DMS114 treated with DMSO at 0.1 percent for 48 hours (cell line): ENCODE data around the gene LRMDA.

ENCODE experiments used
- DNase-seq: peaks from one replicate; lab custom pipeline; 2025; ENCODE audit not compliant: unreplicated experiment; lab: John Stamatoyannopoulos, UW

The LRMDA gene

DNA sequence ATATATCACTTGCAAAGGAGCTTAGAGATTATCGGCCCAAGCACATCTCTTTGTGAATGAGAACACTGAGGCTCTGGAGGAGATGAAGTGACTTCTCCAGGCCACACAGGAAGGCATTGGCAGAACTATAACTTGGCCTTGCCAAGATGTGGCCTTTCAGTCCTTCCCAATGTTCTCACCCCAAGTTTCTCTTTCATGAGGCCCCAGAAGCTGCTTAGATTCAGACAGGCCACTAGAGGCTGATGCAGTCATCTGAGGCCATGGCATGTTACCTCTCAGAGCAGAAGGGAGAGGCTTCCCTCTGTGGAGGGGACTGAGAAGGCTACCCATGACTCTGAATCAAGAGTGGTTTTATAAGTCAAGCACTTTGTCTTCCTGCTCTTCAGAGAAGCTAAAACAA, 1003.7 kb downstream of the LRMDA start:
- DNase-seq: no peak

DNA sequence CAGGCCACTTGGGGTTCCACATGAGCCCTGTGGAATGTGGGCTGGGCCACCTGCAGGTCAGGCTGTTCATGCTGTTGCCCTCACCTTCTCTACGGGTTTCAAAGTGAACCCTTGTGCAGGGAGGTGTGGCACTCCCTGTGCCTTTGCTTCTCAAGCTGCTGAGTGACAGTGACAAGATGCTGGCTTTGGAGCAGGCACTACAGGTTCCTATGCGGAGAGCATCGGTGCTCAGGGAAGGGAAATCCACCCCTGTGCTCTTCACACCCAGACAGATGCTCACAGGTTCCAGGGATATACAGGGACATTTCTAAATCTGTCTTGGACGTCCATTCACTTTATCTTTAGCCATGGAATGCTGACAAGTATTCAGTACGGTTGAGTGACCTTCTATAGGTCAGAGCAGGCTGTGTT, 1005.0 kb downstream of the LRMDA start:
- DNase-seq: no peak

DNA sequence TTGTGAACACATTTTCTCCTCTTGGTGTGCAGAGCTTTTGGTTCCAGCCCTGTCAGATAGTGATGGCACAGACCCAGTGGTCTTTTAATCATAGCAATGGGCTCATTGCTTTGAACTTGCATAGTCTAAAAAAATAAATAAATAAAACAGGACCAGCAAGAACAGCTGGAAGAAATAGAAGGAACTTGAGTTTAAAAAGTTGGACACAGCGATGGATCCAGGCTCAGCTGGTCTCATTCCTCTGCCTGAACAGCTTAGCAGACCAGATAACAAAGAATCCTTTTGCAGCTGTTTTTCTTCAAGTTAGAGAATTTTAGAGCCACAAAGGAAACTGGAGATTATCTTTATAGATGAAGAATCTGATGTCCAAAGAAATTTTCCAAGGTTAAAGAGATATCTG, 1005.6 kb downstream of the LRMDA start:
- DNase-seq: no peak

GRCh38 chr10:76440426-76440825, 1009.0 kb downstream of the LRMDA start:
- no peak for DNase-seq

GRCh38 chr10:76442113-76442512, 1010.7 kb downstream of the LRMDA start:
- no peak for DNase-seq

DNA sequence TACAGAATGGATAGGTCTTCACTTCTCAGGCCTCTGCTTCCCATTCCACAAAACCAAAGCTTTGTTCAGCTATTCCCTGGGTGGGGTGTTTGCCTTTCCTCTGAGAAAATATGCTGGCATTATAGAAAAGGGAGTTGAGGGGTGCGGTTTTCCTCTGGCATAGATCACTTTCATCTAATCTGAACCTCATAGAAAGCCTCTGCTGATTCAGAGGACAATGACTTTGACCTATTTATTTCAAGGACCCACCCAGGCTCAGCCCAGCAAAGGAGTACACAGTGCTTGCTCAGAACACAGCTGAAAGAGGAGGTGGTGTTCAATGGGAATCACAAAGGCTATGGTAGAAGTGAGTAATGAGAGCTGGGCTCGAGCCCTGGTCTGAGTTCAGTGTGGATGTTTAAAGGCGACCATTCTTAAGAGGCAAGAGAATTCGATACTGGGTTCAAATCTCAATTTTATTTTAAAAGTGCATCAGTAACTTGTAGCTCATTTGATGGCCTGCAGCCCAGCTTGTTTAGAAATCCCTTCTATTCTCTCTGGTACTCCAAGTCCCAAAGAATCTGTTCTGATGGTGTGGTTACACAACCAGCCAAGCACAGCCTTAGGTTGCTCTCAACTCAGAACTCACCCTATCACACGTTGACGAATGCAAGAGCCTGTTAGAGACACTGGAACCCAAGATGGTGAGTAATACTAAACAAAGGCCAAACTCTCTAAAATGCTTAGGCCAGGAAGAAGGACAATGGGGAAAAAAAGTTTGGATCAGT, 1012.8 kb downstream of the LRMDA start:
- DNase-seq: no peak

DNA sequence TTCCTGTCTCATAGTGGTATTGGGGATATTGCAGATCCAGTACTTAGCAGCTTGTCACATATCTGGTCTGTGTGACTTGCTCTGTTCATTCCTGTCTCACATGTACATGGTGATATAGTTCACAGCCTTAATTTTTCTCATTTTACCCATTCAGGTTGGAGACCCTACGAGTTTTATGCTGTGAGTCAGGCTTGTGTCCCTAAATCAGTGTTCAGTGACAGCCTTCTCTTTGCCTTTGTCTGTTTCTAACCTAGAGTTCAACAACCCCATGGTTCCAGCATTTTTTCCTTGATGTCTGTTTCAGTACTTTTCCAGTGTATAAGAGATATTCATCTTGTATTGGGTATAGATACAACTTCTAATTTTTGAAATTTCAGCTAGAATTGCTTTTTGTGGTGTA, 1016.2 kb downstream of the LRMDA start:
- DNase-seq: no peak

GRCh38 chr10:76451911-76452310, 1020.5 kb downstream of the LRMDA start:
- no peak for DNase-seq

DNA sequence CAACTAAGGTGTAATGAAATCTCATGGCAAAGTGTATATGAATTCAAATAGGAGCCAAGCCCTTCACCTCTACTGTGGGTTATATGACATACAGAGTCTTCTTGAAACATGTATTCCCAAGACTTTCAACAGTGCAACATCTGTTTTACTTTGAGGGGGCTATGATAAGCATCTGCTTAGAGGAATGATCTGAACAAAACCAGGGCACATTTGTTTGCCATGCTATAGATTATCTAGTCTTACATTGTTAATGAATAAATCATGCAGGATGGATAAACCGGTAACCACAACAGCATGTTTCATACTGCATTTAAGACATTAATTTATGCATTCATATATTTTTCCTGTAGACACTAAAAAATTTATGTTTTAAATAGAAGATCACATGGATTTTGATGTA, 1021.9 kb downstream of the LRMDA start:
- no peak for DNase-seq

DNA sequence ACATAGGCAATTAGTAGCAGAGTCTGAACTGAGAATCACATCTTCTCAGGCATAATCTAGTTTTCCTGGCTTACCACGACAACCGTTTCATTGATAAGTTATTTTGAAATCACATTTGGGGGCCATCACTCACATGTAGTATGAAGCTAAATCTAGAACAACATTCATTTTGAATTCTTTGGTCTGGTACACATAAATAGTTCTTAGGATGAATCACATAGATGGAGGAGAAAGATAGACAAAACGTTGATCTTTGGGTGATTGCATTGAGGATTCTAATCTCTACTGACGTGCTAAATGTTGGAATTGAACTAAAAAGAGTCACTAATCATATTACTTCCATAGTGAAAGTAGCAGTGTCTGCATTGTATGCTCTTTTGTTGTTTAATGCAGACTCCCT, 1022.6 kb downstream of the LRMDA start:
- no peak for DNase-seq

DNA sequence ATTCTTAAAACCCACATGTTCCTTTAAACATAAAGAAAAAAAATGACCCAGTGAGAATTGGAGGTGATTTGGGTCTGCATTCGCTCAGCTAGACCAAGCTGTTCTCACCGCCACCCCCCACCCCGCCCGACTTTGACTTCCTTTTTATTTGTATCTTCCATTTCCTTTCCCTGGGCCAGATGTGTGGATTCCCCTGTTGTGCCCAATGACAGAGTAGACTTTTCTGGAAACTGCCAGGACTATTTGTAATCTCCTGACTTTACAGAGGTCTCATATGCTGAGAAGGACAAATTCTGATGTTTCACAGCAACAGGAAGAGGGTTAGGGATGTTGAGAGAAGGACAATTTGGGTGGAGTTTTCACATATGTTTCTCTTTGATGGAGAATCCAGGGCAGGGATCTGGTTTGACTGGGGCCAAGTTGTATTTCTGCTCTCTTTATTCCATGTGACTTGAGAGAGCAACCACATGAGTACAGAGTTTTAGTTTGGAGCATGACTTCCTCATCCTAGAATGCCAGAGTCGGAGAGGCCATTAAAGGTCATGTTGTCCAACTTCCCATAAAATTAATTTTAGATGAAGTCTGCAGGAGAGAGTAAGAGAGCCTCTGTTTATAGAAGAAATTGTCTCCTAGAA, 1023.2 kb downstream of the LRMDA start:
- DNase-seq: no peak

DNA sequence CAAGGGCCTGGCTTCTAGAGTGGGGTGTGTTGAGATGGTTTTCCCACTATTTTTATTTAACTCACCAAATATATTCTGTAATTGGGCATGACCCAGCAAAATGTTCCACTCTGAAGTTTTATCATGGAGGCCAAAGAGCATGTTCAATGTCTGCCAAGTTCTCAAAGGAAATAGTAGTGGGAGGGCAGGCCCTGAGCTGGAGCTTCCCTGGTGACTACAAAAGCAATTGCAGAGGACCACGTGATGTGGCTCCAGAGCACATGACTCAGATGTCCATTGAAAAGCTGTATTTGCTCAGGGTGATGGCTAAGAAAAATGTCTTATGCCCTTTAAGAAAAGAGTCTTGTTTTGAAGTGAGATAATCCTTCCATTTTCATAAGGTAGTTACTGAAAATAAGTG, 1024.8 kb downstream of the LRMDA start:
- no peak for DNase-seq

DNA sequence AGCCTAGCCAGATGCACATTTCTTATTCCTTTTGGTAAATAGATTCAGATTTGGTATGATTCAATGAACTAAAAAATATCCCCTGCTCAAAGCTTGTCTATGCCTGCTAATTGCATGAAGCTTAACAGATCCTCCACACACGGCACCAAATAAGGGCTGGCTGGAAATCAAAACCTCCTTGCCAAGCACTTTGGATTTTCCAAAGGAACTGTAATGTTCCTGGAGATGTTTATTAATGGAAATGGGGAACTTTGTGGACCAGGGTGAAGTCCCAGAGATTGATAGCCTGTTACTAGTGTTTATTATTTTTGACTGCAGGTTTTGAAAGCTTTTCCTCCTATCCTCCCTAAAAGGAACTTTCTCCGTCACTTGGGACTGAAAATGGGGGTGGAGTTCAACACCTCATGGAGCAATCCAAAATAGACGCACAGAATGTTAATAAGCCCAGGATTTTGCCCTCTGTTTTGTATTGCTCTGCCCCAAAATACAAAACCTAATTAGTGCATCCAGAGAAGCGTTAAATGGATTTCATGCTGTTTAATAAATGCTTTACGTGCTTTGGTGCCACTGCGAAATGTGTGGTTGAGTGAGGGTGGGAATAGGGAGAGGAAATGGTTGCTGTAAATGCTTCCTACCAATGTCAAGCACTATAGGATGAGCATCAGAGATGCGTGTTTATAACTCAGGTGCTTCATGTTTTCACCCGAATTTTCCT, 1027.7 kb downstream of the LRMDA start:
- no peak for DNase-seq

DNA sequence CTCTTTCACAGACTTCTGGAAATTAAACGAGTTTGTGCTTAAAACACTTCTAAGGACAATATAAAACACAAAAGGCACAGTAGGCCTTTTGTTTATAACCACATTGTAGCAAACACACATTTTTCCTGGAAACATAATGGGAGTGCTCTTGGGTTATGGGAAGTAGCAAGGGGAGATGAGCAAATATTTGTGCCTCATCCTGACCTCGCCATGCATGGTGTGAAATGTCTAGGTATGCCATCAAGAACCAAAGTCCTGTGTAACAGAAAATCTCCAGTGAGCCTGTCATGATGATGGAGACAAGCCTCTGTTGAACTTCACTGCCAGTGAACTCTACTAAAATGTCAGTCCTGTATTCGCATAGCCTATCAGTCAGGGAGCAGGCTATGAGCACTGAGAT, 1029.6 kb downstream of the LRMDA start:
- no peak for DNase-seq

- DNase-seq: no peak
Measured at GRCh38 chr10:76463111-76463510, 1031.7 kb downstream of the LRMDA start.

DNA sequence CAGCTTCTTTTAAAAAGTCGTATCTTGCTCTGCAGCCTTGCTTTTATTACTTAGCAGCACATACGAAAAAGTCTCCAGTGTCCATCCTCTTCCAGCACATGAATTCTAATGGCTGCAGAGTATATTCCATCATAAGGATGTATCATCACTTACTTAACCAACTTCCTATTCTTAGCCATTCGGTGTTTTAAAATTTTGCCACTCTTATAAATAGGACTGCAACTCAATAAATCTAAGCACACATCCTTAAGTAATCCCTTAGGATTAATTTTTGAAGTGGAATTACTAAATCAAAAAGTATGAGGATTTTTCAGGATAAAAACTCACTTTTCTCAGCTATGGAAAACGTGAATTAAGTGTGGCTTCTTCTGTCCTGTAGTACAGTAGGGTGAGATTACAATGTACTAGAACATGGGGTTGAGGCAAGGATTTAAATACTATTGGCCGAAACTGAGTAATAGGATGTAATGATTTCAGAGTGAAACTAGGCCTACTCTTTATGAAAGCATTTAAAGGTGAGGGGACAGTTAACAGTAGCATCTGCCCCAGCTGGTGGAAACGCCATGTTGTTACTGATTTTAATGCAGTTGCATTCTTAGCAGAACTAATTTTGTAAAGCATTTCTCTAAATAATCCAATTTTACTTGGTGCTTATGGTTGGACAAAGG, 1035.5 kb downstream of the LRMDA start:
- no peak for DNase-seq

DNA sequence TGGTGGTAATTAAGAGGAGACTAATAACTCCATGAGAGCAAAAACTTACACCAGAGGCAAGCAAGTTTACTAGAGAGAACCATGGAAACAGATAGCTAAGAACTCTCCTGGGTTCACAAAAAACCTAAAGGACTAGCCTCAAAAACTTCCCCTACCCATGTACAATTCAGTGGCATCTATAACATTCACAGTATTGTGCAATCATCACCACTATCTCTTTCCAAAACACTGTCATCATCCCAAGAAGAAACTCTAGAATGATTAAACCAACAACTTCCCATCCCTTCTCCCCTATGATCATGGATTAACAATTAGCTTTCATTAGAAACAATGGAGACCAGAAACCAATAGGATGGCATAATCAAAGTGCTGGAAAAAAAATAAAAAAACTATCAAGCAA, 1038.3 kb downstream of the LRMDA start:
- DNase-seq: no peak

GRCh38 chr10:76479103-76479790, 1047.8 kb downstream of the LRMDA start:
- no peak for DNase-seq

DNA sequence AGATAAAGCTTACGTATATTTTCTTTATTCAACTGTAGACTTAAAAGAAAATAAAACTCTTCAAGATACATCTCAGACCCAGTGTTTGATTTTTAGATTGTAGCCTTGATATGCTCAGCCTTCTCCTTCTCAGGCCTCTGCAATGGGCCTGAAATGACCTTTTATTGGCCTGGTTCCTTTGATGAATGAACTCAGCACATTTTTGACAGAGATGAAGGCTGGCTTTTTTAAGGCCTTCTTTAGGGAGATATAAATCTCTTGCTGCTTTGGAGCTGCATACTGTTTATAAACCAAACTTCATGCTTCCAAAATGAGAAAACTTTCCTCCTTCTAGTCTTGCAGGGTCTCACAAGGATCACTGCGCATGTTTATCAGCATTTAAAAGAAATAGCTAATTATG, 1049.8 kb downstream of the LRMDA start:
- no peak for DNase-seq

DNA sequence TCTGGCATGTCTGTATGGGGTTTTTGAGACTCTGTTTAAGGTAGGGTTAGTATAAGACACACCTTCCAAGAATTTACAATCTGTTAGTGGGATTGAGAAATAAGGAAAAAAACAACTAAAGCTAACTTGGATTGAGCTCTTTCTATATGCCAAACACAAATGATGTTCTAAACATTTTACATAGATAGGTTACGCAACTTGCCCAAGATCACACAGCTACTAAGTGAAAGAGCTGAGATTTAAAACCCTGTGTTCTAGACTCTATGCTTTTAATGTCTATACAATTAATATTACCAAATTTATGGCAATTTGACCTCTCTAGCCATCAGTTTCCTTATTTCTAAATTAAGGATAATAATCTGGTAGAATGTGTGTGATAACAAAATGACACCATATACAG, 1056.2 kb downstream of the LRMDA start:
- DNase-seq: no peak

DNA sequence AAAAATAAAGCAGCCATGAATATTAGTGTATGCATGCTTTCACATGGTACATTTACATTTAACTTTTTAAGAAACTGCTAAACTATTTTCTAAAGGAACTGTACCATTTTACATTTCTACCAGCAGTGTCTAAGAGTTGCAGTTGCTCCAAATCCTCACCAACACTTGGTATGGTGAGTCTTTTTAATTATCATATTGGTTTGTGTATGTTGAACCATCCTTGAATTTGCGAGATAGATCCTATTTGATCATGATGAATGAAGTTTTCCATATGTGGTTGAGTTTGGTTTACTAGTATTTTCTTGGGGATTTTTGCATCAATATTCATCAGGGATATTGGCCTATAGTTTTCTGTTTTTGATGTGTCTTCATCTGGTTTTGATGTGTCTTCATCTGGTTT, 1057.2 kb downstream of the LRMDA start:
- no peak for DNase-seq
